Measurements from ENCODE around the gene MYO1G. TPM values are rescaled to one million over a fixed set of nuclear protein-coding genes. Genes with fewer than 3 reads are reported as not detected.

The MYO1G gene
- polyA plus RNA-seq, 2 of the 4 experiments (the other 2 are of a cell fraction) = 0.06 TPM; not detected in 1

GRCh38 chr7:44958645-44959344 lies 20.0 kb downstream of the MYO1G start:
- Histone ChIP-seq H3K4me3 (no peak overlapping the region), H3K9me3 (no peaks in the 10 kb centered on the region), H3K4me2 (no peak overlapping the region), H3K4me1 (no peaks in the 10 kb centered on the region), H3K27ac (no peak overlapping the region)
- FAIRE-seq (no peak), ATAC-seq (no peak), DNase-seq (ENCODE audit: low read depth in 1 of 2, low spot score in 1 of 2) (no peak)
- TF ChIP-seq BHLHE40 (IDR thresholded peaks at IDR 0.05; ENCODE audit: low read depth, low read length) = no peak
- TF ChIP-seq HDAC2 (IDR thresholded peaks at IDR 0.05) = no peak
- TF ChIP-seq ELK1 (IDR thresholded peaks at IDR 0.05; ENCODE audit: low read depth, low read length) = no peak
- no peak for TF ChIP-seq JUN (IDR thresholded peaks at IDR 0.05)
- TF ChIP-seq CHD2 (IDR thresholded peaks at IDR 0.05; ENCODE audit: low read length, partially characterized antibody) = no peak
- TF ChIP-seq ZSCAN20 (CRISPR knock-in tag; IDR thresholded peaks at IDR 0.05) = no peak
- TF ChIP-seq CBX8 (IDR thresholded peaks at IDR 0.05) = no peak
- no peak for TF ChIP-seq MYC (IDR thresholded peaks at IDR 0.05; ENCODE audit: borderline replicate concordance, low read length)
- TF ChIP-seq ZC3H11A (IDR thresholded peaks at IDR 0.05) = no peak
- TF ChIP-seq ZNF302 (CRISPR knock-in tag; IDR thresholded peaks at IDR 0.05) = no peak
- TF ChIP-seq NR3C1 (IDR thresholded peaks at IDR 0.05) = no peak
- no peak for TF ChIP-seq ZFP36 (IDR thresholded peaks at IDR 0.05; ENCODE audit: borderline replicate concordance, partially characterized antibody)
- WGBS (ENCODE audit: missing lambda C conversion rate) = 64% methylated on average over 8 of the region's 8 CpGs
- POLR2A ChIA-PET = no interaction called here
- CTCF ChIA-PET = no interaction called here

GRCh38 chr7:44956157-44956766 lies 22.6 kb downstream of the MYO1G start:
- ChIA-PET CTCF (interaction anchor here (0.7 to 1.5 kb wide), 2 partner anchors 28 to 179 kb away, joined by 3 read pairs; no protein-coding TSS in a partner anchor), POLR2A (no interaction called here)
- TF ChIP-seq FOSL2 (IDR thresholded peaks at IDR 0.05) (no peak), FOSL2 (CRISPR knock-in tag; IDR thresholded peaks at IDR 0.05) (no peak), KDM5A (IDR thresholded peaks at IDR 0.05) (no peak), POLR2AphosphoS2 (conservative IDR thresholded peaks at IDR 0.05; ENCODE audit: low read length) (no peak), POLR2A (IDR thresholded peaks at IDR 0.05; ENCODE audit: low read length) (no peak), ZNF302 (CRISPR knock-in tag; IDR thresholded peaks at IDR 0.05) (no peak), TFCP2L1 (CRISPR knock-in tag; IDR thresholded peaks at IDR 0.05) (no peak)
- Histone ChIP-seq H3K4me1 (no peaks in the 10 kb centered on the region), H3K4me3 (no peak overlapping the region), H3K27ac (no peak overlapping the region), H3K4me2 (no peak overlapping the region), H3K9me3 (no peaks in the 10 kb centered on the region)
- ATAC-seq = no peak
- no peak for FAIRE-seq
- WGBS (ENCODE audit: missing lambda C conversion rate) = 86% methylated on average over 9 of the region's 10 CpGs
- no peak for DNase-seq (ENCODE audit: low read depth in 1 of 2, low spot score in 1 of 2)

- 34% methylated on average over 2 of the region's 2 CpGs for WGBS (ENCODE audit: missing lambda C conversion rate)
- POLR2A ChIA-PET = no interaction called here
- no peak for FAIRE-seq
- Histone ChIP-seq H3K4me2 (no peak overlapping the region), H3K4me3 (no peak overlapping the region), H3K9me3 (no peaks in the 10 kb centered on the region), H3K27ac (no peak overlapping the region), H3K4me1 (no peaks in the 10 kb centered on the region)
- no peak for ATAC-seq
- no peak for DNase-seq (ENCODE audit: low read depth in 1 of 2, low spot score in 1 of 2)
- CTCF ChIA-PET = interaction anchor here (1.5 kb wide), 1 partner anchor 180 kb away, joined by 3 read pairs; no protein-coding TSS in a partner anchor
- TF ChIP-seq TFCP2L1 (CRISPR knock-in tag; IDR thresholded peaks at IDR 0.05) (no peak), ELK1 (IDR thresholded peaks at IDR 0.05; ENCODE audit: low read depth, low read length) (no peak), MYC (IDR thresholded peaks at IDR 0.05; ENCODE audit: borderline replicate concordance, low read length) (no peak), ATOH8 (CRISPR knock-in tag; IDR thresholded peaks at IDR 0.05; ENCODE audit: low read depth) (no peak), ZNF302 (CRISPR knock-in tag; IDR thresholded peaks at IDR 0.05) (no peak), RNF2 (IDR thresholded peaks at IDR 0.05; ENCODE audit: borderline replicate concordance, low read depth) (no peak), CHD4 (IDR thresholded peaks at IDR 0.05; ENCODE audit: borderline replicate concordance) (no peak), HMGXB4 (CRISPR knock-in tag; IDR thresholded peaks at IDR 0.05; ENCODE audit: borderline replicate concordance) (no peak), KDM5A (IDR thresholded peaks at IDR 0.05) (no peak), FOSB (CRISPR knock-in tag; IDR thresholded peaks at IDR 0.05) (no peak)
Measured at GRCh38 chr7:44955733-44956132, 23.1 kb downstream of the MYO1G start.

Data from A549 (cell line).